H9 (cell line): Measurements from ENCODE around the gene KCTD12. TPM values are rescaled to one million over a fixed set of nuclear protein-coding genes. Genes with fewer than 3 reads are reported as not detected.

Experiments
- DNase-seq: peaks from one replicate; pipeline ENCODE4 v3.0.0-alpha.2; 2017
- H2AFZ ChIP-seq: one replicate; pipeline ENCODE4 v1.6.1; 2013; ENCODE audit warnings: mild to moderate bottlenecking, low read length, control low read depth, moderate library complexity
- H2AK5ac ChIP-seq: 2 replicates; pipeline ENCODE4 v1.6.1; 2013; ENCODE audit warnings: low read length, control low read depth, mixed read lengths; ENCODE audit not compliant: insufficient read length
- H2BK120ac ChIP-seq: one replicate; pipeline ENCODE4 v1.6.1; 2013; ENCODE audit warnings: low read depth, mild to moderate bottlenecking, low read length, control low read depth, inconsistent platforms; ENCODE audit not compliant: poor library complexity, severe bottlenecking
- H2BK12ac ChIP-seq: 2 replicates; pipeline ENCODE4 v1.6.1; 2013; ENCODE audit warnings: low read length, control low read depth, mixed read lengths, low read depth; ENCODE audit not compliant: insufficient read length
- H2BK15ac ChIP-seq: 2 replicates; pipeline ENCODE4 v1.6.1; 2013; ENCODE audit warnings: low read depth, low read length, control low read depth
- H2BK20ac ChIP-seq: one replicate; pipeline ENCODE4 v1.6.1; 2013; ENCODE audit warnings: low read depth, mild to moderate bottlenecking, low read length, control low read depth, inconsistent platforms; ENCODE audit not compliant: poor library complexity, severe bottlenecking
- H2BK5ac ChIP-seq: 2 replicates; pipeline ENCODE4 v1.6.1; 2013; ENCODE audit warnings: low read length, control low read depth, mixed read lengths; ENCODE audit not compliant: insufficient read length
- H3K14ac ChIP-seq: 2 replicates; pipeline ENCODE4 v1.6.1; 2013; ENCODE audit warnings: low read length, control low read depth; ENCODE audit not compliant: insufficient read depth
- H3K18ac ChIP-seq: 2 replicates; pipeline ENCODE4 v1.6.1; 2013; ENCODE audit warnings: low read depth, mild to moderate bottlenecking, mixed read lengths, low read length, control low read depth; ENCODE audit not compliant: insufficient read length
- H3K23ac ChIP-seq: 2 replicates; pipeline ENCODE4 v1.6.1; 2013; ENCODE audit warnings: low read length, control low read depth, mixed read lengths, low read depth; ENCODE audit not compliant: insufficient read length
- H3K23me2 ChIP-seq: 2 replicates; pipeline ENCODE4 v1.6.1; 2013; ENCODE audit warnings: low read depth, mild to moderate bottlenecking, mixed read lengths, low read length, control low read depth; ENCODE audit not compliant: insufficient read length, poor library complexity, severe bottlenecking
- H3K27ac ChIP-seq: 2 replicates; pipeline ENCODE4 v1.5.1; 2013; ENCODE audit warnings: low read length, control low read depth, mixed read lengths, low read depth; ENCODE audit not compliant: insufficient read length
- H3K27me3 ChIP-seq: 2 replicates; pipeline ENCODE4 v1.6.1; 2013; ENCODE audit warnings: low read length, control low read depth, inconsistent platforms; ENCODE audit not compliant: insufficient read depth
- H3K4ac ChIP-seq: 2 replicates; pipeline ENCODE4 v1.6.1; 2013; ENCODE audit warnings: low read depth, mild to moderate bottlenecking, control low read depth, inconsistent platforms, low read length, moderate library complexity
- H3K4me1 ChIP-seq: 2 replicates; pipeline ENCODE4 v1.6.1; 2013; ENCODE audit warnings: low read length, control low read depth, inconsistent platforms; ENCODE audit not compliant: insufficient read depth
- H3K4me2 ChIP-seq: 2 replicates; pipeline ENCODE4 v1.6.1; 2013; ENCODE audit warnings: low read length, control low read depth, mixed read lengths; ENCODE audit not compliant: insufficient read length, insufficient read depth
- H3K56ac ChIP-seq: 2 replicates; pipeline ENCODE4 v1.6.1; 2013; ENCODE audit warnings: low read depth, mild to moderate bottlenecking, mixed read lengths, low read length, control low read depth; ENCODE audit not compliant: insufficient read length
- H3K79me1 ChIP-seq: 2 replicates; pipeline ENCODE4 v1.6.1; 2013; ENCODE audit warnings: low read depth, mild to moderate bottlenecking, moderate library complexity, low read length, control low read depth, inconsistent platforms; ENCODE audit not compliant: insufficient read depth, poor library complexity, severe bottlenecking
- H3K79me2 ChIP-seq: 2 replicates; pipeline ENCODE4 v1.6.1; 2013; ENCODE audit warnings: low read length, control low read depth, inconsistent platforms; ENCODE audit not compliant: insufficient read depth
- H3K9ac ChIP-seq: 2 replicates; pipeline ENCODE4 v1.6.1; 2013; ENCODE audit warnings: low read length, control low read depth, mixed read lengths; ENCODE audit not compliant: insufficient read length; ENCODE audit errors: extremely low read depth
- H3K9me3 ChIP-seq: one replicate; pipeline ENCODE4 v1.6.1; 2013; ENCODE audit warnings: low read depth, low read length, inconsistent platforms; ENCODE audit not compliant: control insufficient read depth
- H3T11ph ChIP-seq: one replicate; pipeline ENCODE4 v1.6.1; 2013; ENCODE audit warnings: mild to moderate bottlenecking, low read length, control low read depth, inconsistent platforms
- H4K20me1 ChIP-seq: one replicate; pipeline ENCODE4 v1.6.1; 2013; ENCODE audit not compliant: control insufficient read depth, insufficient read length, insufficient read depth
- H4K5ac ChIP-seq: 2 replicates; pipeline ENCODE4 v1.6.1; 2013; ENCODE audit warnings: low read depth, mild to moderate bottlenecking, mixed read lengths, low read length, control low read depth; ENCODE audit not compliant: insufficient read length
- H4K8ac ChIP-seq: replicated peaks from 2 replicates; pipeline ENCODE4 v1.6.1; 2013; ENCODE audit warnings: low read length, control low read depth, mixed read lengths, low read depth; ENCODE audit not compliant: insufficient read length
- H4K91ac ChIP-seq: 2 replicates; pipeline ENCODE4 v1.6.1; 2013; ENCODE audit warnings: low read depth, mild to moderate bottlenecking, moderate library complexity, mixed read lengths, low read length, control low read depth; ENCODE audit not compliant: insufficient read length
- H3K27ac Mint-ChIP-seq, 3 experiments: 2 replicates in 2 of 3; 3 replicates in 1 of 3; pipeline ENCODE4 v1.8.0; 2020 to 2021; ENCODE audit warnings: mixed read lengths in 3 of 3, mild to moderate bottlenecking in 1 of 3, moderate library complexity in 1 of 3
- H3K27me3 Mint-ChIP-seq: 2 replicates; pipeline ENCODE4 v1.8.0; 2021; ENCODE audit warnings: low read depth, mild to moderate bottlenecking, moderate library complexity, mixed read lengths
- H3K36me3 Mint-ChIP-seq, 3 experiments: 2 replicates in 2 of 3; 3 replicates in 1 of 3; pipeline ENCODE4 v1.8.0; 2020 to 2021; ENCODE audit warnings: low read depth in 3 of 3, mixed read lengths in 3 of 3; ENCODE audit not compliant: insufficient read depth in 1 of 3
- H3K4me1 Mint-ChIP-seq, 2 experiments: 2 replicates each; pipeline ENCODE4 v1.8.0; 2020; ENCODE audit warnings: mixed read lengths in 2 of 2
- H3K4me3 Mint-ChIP-seq, 2 experiments: 2 replicates in 1 of 2; 3 replicates in 1 of 2; pipeline ENCODE4 v1.8.0; 2020 to 2021; ENCODE audit warnings: mild to moderate bottlenecking in 2 of 2, mixed read lengths in 2 of 2, moderate library complexity in 1 of 2
- H3K9me3 Mint-ChIP-seq, 2 experiments: 2 replicates in 1 of 2; 3 replicates in 1 of 2; pipeline ENCODE4 v1.8.0; 2020; ENCODE audit warnings: mild to moderate bottlenecking in 2 of 2, mixed read lengths in 2 of 2, moderate library complexity in 1 of 2
- CTCF ChIP-seq: fragments of 200-600 bp; sonication (generic); conservative IDR thresholded peaks from 3 replicates; pipeline ENCODE4 v1.8.0; 2021; ENCODE audit warnings: antibody characterized with exemption, mild to moderate bottlenecking
- WGBS: extraction: QIAGEN DNeasy Blood & Tissue Kit; methylation state at CpG from one replicate; pipeline ENCODE4 v1.1.7; 2013; ENCODE audit warnings: missing lambda C conversion rate, low lambda C conversion rate, mixed read lengths; ENCODE audit not compliant: insufficient read length; ENCODE audit errors: extremely low coverage; 5-methylcytosine and 5-hydroxymethylcytosine counted together
- total RNA-seq: library from RNA; stranded (reverse); gene quantifications from 2 replicates; pipeline ENCODE4 v1.2.1, GENCODE V29; 2021

Gene KCTD12
- total RNA-seq, 1 experiment from 2014 or later, result 3.4 TPM

GRCh38 chr13:76894401-76895110 lies 8.4 kb upstream of the KCTD12 start:
- Histone ChIP-seq H3K23me2 (no peaks in the 10 kb centered on the region), H3T11ph (no peak overlapping the region), H2AK5ac (no peak overlapping the region), H3K23ac (no peak overlapping the region), H3K4me2 (no peak overlapping the region), H4K20me1 (no peaks in the 10 kb centered on the region), H3K9ac (no peak overlapping the region), H3K79me2 (no peaks in the 10 kb centered on the region), H4K5ac (no peak overlapping the region), H4K8ac (no peak overlapping the region), H3K18ac (no peak overlapping the region), H3K27ac (no peak overlapping the region), H3K4me1 (no peaks in the 10 kb centered on the region), H3K27me3 (no peaks in the 10 kb centered on the region), H3K79me1 (no peaks in the 10 kb centered on the region), H2BK12ac (no peak overlapping the region), H3K9me3 (no peaks in the 10 kb centered on the region), H2BK5ac (no peak overlapping the region), H2BK15ac (no peak overlapping the region), H2BK120ac (no peak overlapping the region), H2AFZ (no peak overlapping the region), H3K14ac (no peak overlapping the region), H3K4ac (no peak overlapping the region), H2BK20ac (no peak overlapping the region), H4K91ac (no peak overlapping the region), H3K56ac (no peak overlapping the region)
- Mint-ChIP-seq H3K27me3 (peaks cover 49% of the 10 kb centered on the region), H3K36me3 (peaks cover 7 to 10% (median 7%) of the 10 kb centered on the region in 3 experiments), H3K27ac (no peak overlapping the region), H3K9me3 (peaks cover 10 to 12% of the 10 kb centered on the region in 2 experiments), H3K4me1 (no peaks in the 10 kb centered on the region), H3K4me3 (no peak overlapping the region)
- TF ChIP-seq CTCF, result no peak
- no peak for DNase-seq
- WGBS, result no CpG with 5 or more reads among the region's 2 CpGs
